Hepatocyte (in vitro differentiated cells): ENCODE results near the gene TRPM6. TPM values are rescaled to one million over a fixed set of nuclear protein-coding genes. Genes with fewer than 3 reads are reported as not detected.

Source experiments
- DNase-seq: peaks from one replicate; pipeline ENCODE4 v3.0.0-alpha.2; 2016; ENCODE audit warnings: low spot score
- H2AFZ ChIP-seq: fragments of 200-600 bp; sonication (generic); 2 replicates; pipeline ENCODE4 v1.6.0; 2016; ENCODE audit warnings: antibody characterized with exemption, mild to moderate bottlenecking
- H3K27ac ChIP-seq: fragments of 200-600 bp; sonication (generic); 2 replicates; pipeline ENCODE4 v1.5.1; 2016; ENCODE audit warnings: mild to moderate bottlenecking
- H3K27me3 ChIP-seq: fragments of 200-600 bp; sonication (generic); 2 replicates; pipeline ENCODE4 v1.6.1; 2016
- H3K36me3 ChIP-seq: fragments of 200-600 bp; sonication (generic); replicated peaks from 2 replicates; pipeline ENCODE4 v1.5.1; 2016; ENCODE audit warnings: low read depth; ENCODE audit not compliant: insufficient read depth
- H3K4me1 ChIP-seq: fragments of 200-600 bp; sonication (generic); 2 replicates; pipeline ENCODE4 v1.5.1; 2016; ENCODE audit warnings: mild to moderate bottlenecking, moderate library complexity; ENCODE audit not compliant: insufficient read depth
- H3K4me2 ChIP-seq: fragments of 200-600 bp; sonication (generic); 2 replicates; pipeline ENCODE4 v1.6.0; 2016
- H3K4me3 ChIP-seq: fragments of 200-600 bp; sonication (generic); 2 replicates; pipeline ENCODE4 v1.5.1; 2016; ENCODE audit warnings: mild to moderate bottlenecking
- H3K79me2 ChIP-seq: fragments of 200-600 bp; sonication (generic); 2 replicates; pipeline ENCODE4 v1.6.0; 2017; ENCODE audit warnings: mild to moderate bottlenecking
- H3K9me2 ChIP-seq: fragments of 200-600 bp; sonication (generic); replicated peaks from 2 replicates; pipeline ENCODE4 v1.6.0; 2017; ENCODE audit warnings: mild to moderate bottlenecking; ENCODE audit not compliant: insufficient read depth
- H3K9me3 ChIP-seq: fragments of 200-600 bp; sonication (generic); 2 replicates; pipeline ENCODE4 v1.5.1; 2016; ENCODE audit warnings: low read depth, mild to moderate bottlenecking
- H4K20me1 ChIP-seq: fragments of 200-600 bp; sonication (generic); 2 replicates; pipeline ENCODE4 v1.6.0; 2016; ENCODE audit warnings: mild to moderate bottlenecking; ENCODE audit not compliant: insufficient read depth, poor library complexity, severe bottlenecking
- CTCF ChIP-seq: fragments of 200-600 bp; sonication (generic); IDR thresholded peaks from 2 replicates; pipeline ENCODE4 v1.5.1; 2016; ENCODE audit warnings: antibody characterized with exemption, mild to moderate bottlenecking; ENCODE audit not compliant: poor library complexity
- EZH2 ChIP-seq: fragments of 200-600 bp; sonication (generic); IDR thresholded peaks from 2 replicates; pipeline ENCODE4 v1.6.1; 2016; ENCODE audit warnings: antibody characterized with exemption, mild to moderate bottlenecking, borderline replicate concordance
- EZH2phosphoT487 ChIP-seq: fragments of 200-600 bp; sonication (generic); IDR thresholded peaks from one replicate; pipeline ENCODE4 v1.6.1; 2018; ENCODE audit warnings: antibody characterized with exemption, mild to moderate bottlenecking, low read depth, moderate library complexity; ENCODE audit not compliant: unreplicated experiment, severe bottlenecking
- WGBS: methylation state at CpG from one replicate; pipeline ENCODE4 v1.1.6; 2016; ENCODE audit warnings: low lambda C conversion rate; ENCODE audit errors: missing lambda C conversion rate; 5-methylcytosine and 5-hydroxymethylcytosine counted together
- polyA plus RNA-seq: library from polyadenylated mRNA; unstranded; fragments of >200 nt; fragmentation: Nextera tagmentation; extraction: Ambion mirVana; gene quantifications from 2 replicates; pipeline ENCODE4 v1.2.1, GENCODE V29; 2016
- total RNA-seq: library from RNA; depleted of rRNA; stranded (reverse); fragments of >200 nt; gene quantifications from 2 replicates; pipeline ENCODE4 v1.2.3, GENCODE V29; 2014

The TRPM6 gene
- total and polyA plus RNA-seq, 2 experiments from 2014 or later = 3.7 to 19.0 TPM

- H3K4me2 ChIP-seq = no peak overlapping the region
- no peaks in the 10 kb centered on the region for H3K4me1 ChIP-seq
- peak; percentile 39 for DNase-seq
- no peaks in the 10 kb centered on the region for H3K27me3 ChIP-seq
- no peaks in the 10 kb centered on the region for H3K9me3 ChIP-seq
- 22% methylated on average over 8 of the region's 8 CpGs for WGBS
- no peak overlapping the region for H3K4me3 ChIP-seq
- H3K79me2 ChIP-seq = no peaks in the 10 kb centered on the region
- no peak overlapping the region for H3K27ac ChIP-seq
- no peaks in the 10 kb centered on the region for H4K20me1 ChIP-seq
- H3K9me2 ChIP-seq = no peaks in the 10 kb centered on the region
- peak; percentile 79 for TF ChIP-seq CTCF
- TF ChIP-seq EZH2 = no peak
- H3K36me3 ChIP-seq = no peaks in the 10 kb centered on the region
- H2AFZ ChIP-seq = no peak overlapping the region
Measured at GRCh38 chr9:74742792-74743730, 144.7 kb downstream of the TRPM6 start.

GRCh38 chr9:74742191-74742790 is 145.4 kb downstream of the TRPM6 start:
- TF ChIP-seq EZH2phosphoT487 = no peak
- no peak for TF ChIP-seq EZH2
- no peak for TF ChIP-seq CTCF

GRCh38 chr9:74736646-74737045 is 151.1 kb downstream of the TRPM6 start:
- no peak for TF ChIP-seq CTCF
- TF ChIP-seq EZH2phosphoT487 = peak; percentile 62
- TF ChIP-seq EZH2 = no peak
- no peaks in the 10 kb centered on the region for H3K79me2 ChIP-seq
- H3K27me3 ChIP-seq = no peaks in the 10 kb centered on the region
- H2AFZ ChIP-seq = no peak overlapping the region
- DNase-seq = no peak
- H3K4me2 ChIP-seq = no peak overlapping the region
- 67% methylated on average over 4 of the region's 4 CpGs for WGBS
- no peak overlapping the region for H3K27ac ChIP-seq
- no peak overlapping the region for H3K4me3 ChIP-seq
- H3K9me3 ChIP-seq = no peaks in the 10 kb centered on the region
- H3K4me1 ChIP-seq = no peaks in the 10 kb centered on the region
- no peaks in the 10 kb centered on the region for H3K36me3 ChIP-seq
- H3K9me2 ChIP-seq = no peaks in the 10 kb centered on the region
- H4K20me1 ChIP-seq = no peaks in the 10 kb centered on the region

More at GRCh38 chr9:74742191-74742790, 145.4 kb downstream of the TRPM6 start:
- Histone ChIP-seq H3K4me2 (no peak overlapping the region), H3K27me3 (no peaks in the 10 kb centered on the region), H3K9me2 (no peaks in the 10 kb centered on the region), H2AFZ (no peak overlapping the region), H3K4me3 (no peak overlapping the region), H4K20me1 (no peaks in the 10 kb centered on the region), H3K27ac (no peak overlapping the region), H3K9me3 (no peaks in the 10 kb centered on the region), H3K79me2 (no peaks in the 10 kb centered on the region), H3K4me1 (no peaks in the 10 kb centered on the region), H3K36me3 (no peaks in the 10 kb centered on the region)
- DNase-seq = no peak
- WGBS = 93% methylated on average over 1 of the region's 1 CpG
